SH-SY5Y (cell line): Measurements from ENCODE around the gene ATAD3B.

Experiments used
- GATA2 ChIP-seq: IDR thresholded peaks from 2 replicates; pipeline ENCODE4 v1.6.1; 2011; ENCODE audit warnings: mild to moderate bottlenecking, low read depth, low read length
- GATA3 ChIP-seq: IDR thresholded peaks from 2 replicates; pipeline ENCODE4 v1.6.1; 2011; ENCODE audit warnings: low read depth, mild to moderate bottlenecking, low read length, moderate library complexity

- TF ChIP-seq GATA2 = no peak
- no peak for TF ChIP-seq GATA3
Observed at GRCh38 chr1:1460540-1461130, 10.9 kb upstream of the ATAD3B start.
